Measurements from ENCODE around the gene SEMA3D. TPM values are rescaled to one million over a fixed set of nuclear protein-coding genes. Genes with fewer than 3 reads are reported as not detected.

SEMA3D gene
- total RNA-seq, 3 donors from 2014 or later (not counting 1 experiment from before 2014, with no cell fraction given), result not detected

GRCh38 chr7:85183296-85183695 lies 3.6 kb downstream of the SEMA3D start:
- peaks cover 0 to 15% of the 10 kb centered on the region in 2 donors for H3K27me3 Mint-ChIP-seq (ENCODE audit: low read depth in 2 of 2)
- DNase-seq, result no peak
- Histone ChIP-seq H3K36me3 (ENCODE audit: control insufficient read depth, insufficient read depth, low read length) (no peaks in the 10 kb centered on the region), H3K27ac (ENCODE audit: low read length) (no peak overlapping the region), H3K4me1 (ENCODE audit: control insufficient read depth, insufficient read depth, low read length) (no peaks in the 10 kb centered on the region), H3K27me3 (ENCODE audit: control insufficient read depth, insufficient read depth, low read length) (no peaks in the 10 kb centered on the region), H3K4me3 (ENCODE audit: low read length) (no peak overlapping the region), H3K9me3 (ENCODE audit: control insufficient read depth, insufficient read depth, low read length) (peaks cover 9% of the 10 kb centered on the region)
- no peak overlapping the region for H3K4me3 Mint-ChIP-seq
- peaks cover 3 to 7% of the 10 kb centered on the region in 2 donors for H3K9me3 Mint-ChIP-seq
- no peak for ATAC-seq
- WGBS (ENCODE audit: insufficient coverage), result 85% methylated on average over 3 of the region's 3 CpGs
- no peaks in the 10 kb centered on the region for H3K4me1 Mint-ChIP-seq
- intact Hi-C loops (cut with micrococcal nuclease), result no loop called here
- no peaks in the 10 kb centered on the region for H3K36me3 Mint-ChIP-seq
- TF ChIP-seq CTCF (IDR thresholded peaks at IDR 0.05), result no peak
- no peak overlapping the region for H3K27ac Mint-ChIP-seq

GRCh38 chr7:85178531-85179298 lies 8.1 kb downstream of the SEMA3D start:
- no peak for ATAC-seq

GRCh38 chr7:85177316-85177715 lies 9.5 kb downstream of the SEMA3D start:
- Histone ChIP-seq H3K9me3 (ENCODE audit: control insufficient read depth, insufficient read depth, low read length) (peaks cover 12% of the 10 kb centered on the region), H3K4me1 (ENCODE audit: control insufficient read depth, insufficient read depth, low read length) (no peaks in the 10 kb centered on the region), H3K27ac (ENCODE audit: low read length) (no peak overlapping the region), H3K27me3 (ENCODE audit: control insufficient read depth, insufficient read depth, low read length) (no peaks in the 10 kb centered on the region), H3K36me3 (ENCODE audit: control insufficient read depth, insufficient read depth, low read length) (no peaks in the 10 kb centered on the region), H3K4me3 (ENCODE audit: low read length) (no peak overlapping the region)
- peaks cover 5% of the 10 kb centered on the region for H3K36me3 Mint-ChIP-seq
- no peak for TF ChIP-seq CTCF (IDR thresholded peaks at IDR 0.05)
- peaks cover 12 to 28% of the 10 kb centered on the region in 2 donors for H3K9me3 Mint-ChIP-seq
- H3K4me3 Mint-ChIP-seq, result no peak overlapping the region
- H3K27ac Mint-ChIP-seq, result no peak overlapping the region
- no peaks in the 10 kb centered on the region for H3K27me3 Mint-ChIP-seq (ENCODE audit: low read depth in 2 of 2)
- ATAC-seq, result no peak
- no peak for DNase-seq
- intact Hi-C loops (cut with micrococcal nuclease), result no loop called here
- H3K4me1 Mint-ChIP-seq, result no peaks in the 10 kb centered on the region

More at GRCh38 chr7:85178531-85179298, 8.1 kb downstream of the SEMA3D start:
- Histone ChIP-seq H3K27me3 (ENCODE audit: control insufficient read depth, insufficient read depth, low read length) (no peaks in the 10 kb centered on the region), H3K4me3 (ENCODE audit: low read length) (no peak overlapping the region), H3K36me3 (ENCODE audit: control insufficient read depth, insufficient read depth, low read length) (no peaks in the 10 kb centered on the region), H3K27ac (ENCODE audit: low read length) (no peak overlapping the region), H3K4me1 (ENCODE audit: control insufficient read depth, insufficient read depth, low read length) (no peaks in the 10 kb centered on the region), H3K9me3 (ENCODE audit: control insufficient read depth, insufficient read depth, low read length) (peaks cover 12% of the 10 kb centered on the region)
- no peak for TF ChIP-seq CTCF (IDR thresholded peaks at IDR 0.05)
- Mint-ChIP-seq H3K4me3 (no peak overlapping the region), H3K27me3 (ENCODE audit: low read depth in 2 of 2) (no peaks in the 10 kb centered on the region), H3K4me1 (no peaks in the 10 kb centered on the region), H3K27ac (no peak overlapping the region), H3K9me3 (peaks cover 10 to 26% of the 10 kb centered on the region in 2 donors), H3K36me3 (peaks cover 5% of the 10 kb centered on the region)
- no peak for DNase-seq
- intact Hi-C loops (cut with micrococcal nuclease), result no loop called here
- WGBS (ENCODE audit: insufficient coverage), result 58% methylated on average over 2 of the region's 2 CpGs

- DNase-seq (no peak), ATAC-seq (no peak)
- intact Hi-C loops (cut with micrococcal nuclease), result no loop called here
- peaks cover 12% of the 10 kb centered on the region for H3K9me3 ChIP-seq (ENCODE audit: control insufficient read depth, insufficient read depth, low read length)
- H3K36me3 Mint-ChIP-seq, result peaks cover 5% of the 10 kb centered on the region
- no peaks in the 10 kb centered on the region for H3K36me3 ChIP-seq (ENCODE audit: control insufficient read depth, insufficient read depth, low read length)
- no peak overlapping the region for H3K27ac Mint-ChIP-seq
- H3K9me3 Mint-ChIP-seq, result peaks cover 12 to 28% of the 10 kb centered on the region in 2 donors
- TF ChIP-seq CTCF (IDR thresholded peaks at IDR 0.05), result no peak
- WGBS (ENCODE audit: insufficient coverage), result 100% methylated on average over 1 of the region's 1 CpG
- H3K27ac ChIP-seq (ENCODE audit: low read length), result no peak overlapping the region
- H3K4me1 ChIP-seq (ENCODE audit: control insufficient read depth, insufficient read depth, low read length), result no peaks in the 10 kb centered on the region
- no peaks in the 10 kb centered on the region for H3K27me3 ChIP-seq (ENCODE audit: control insufficient read depth, insufficient read depth, low read length)
- no peak overlapping the region for H3K4me3 Mint-ChIP-seq
- H3K4me1 Mint-ChIP-seq, result no peaks in the 10 kb centered on the region
- no peaks in the 10 kb centered on the region for H3K27me3 Mint-ChIP-seq (ENCODE audit: low read depth in 2 of 2)
- H3K4me3 ChIP-seq (ENCODE audit: low read length), result no peak overlapping the region
These were observed 10.7 kb downstream of the SEMA3D start for GRCh38 chr7:85176197-85176596.

All from natural killer cell (primary cell).